ENCODE measurements around the gene NDUFS2.
A peak's percentile ranks its signal among the peaks of the same experiment; 100 is the strongest.

Gene NDUFS2

GRCh38 chr1:161201836-161202712, at the start of gene NDUFS2:
TSS of gene NDUFS2 (plus strand) at chr1:161202367. CDS start at chr1:161202386, 19 bp downstream.
- DNase-seq (ENCODE audit: low spot score) = peak; percentile 100

DNA sequence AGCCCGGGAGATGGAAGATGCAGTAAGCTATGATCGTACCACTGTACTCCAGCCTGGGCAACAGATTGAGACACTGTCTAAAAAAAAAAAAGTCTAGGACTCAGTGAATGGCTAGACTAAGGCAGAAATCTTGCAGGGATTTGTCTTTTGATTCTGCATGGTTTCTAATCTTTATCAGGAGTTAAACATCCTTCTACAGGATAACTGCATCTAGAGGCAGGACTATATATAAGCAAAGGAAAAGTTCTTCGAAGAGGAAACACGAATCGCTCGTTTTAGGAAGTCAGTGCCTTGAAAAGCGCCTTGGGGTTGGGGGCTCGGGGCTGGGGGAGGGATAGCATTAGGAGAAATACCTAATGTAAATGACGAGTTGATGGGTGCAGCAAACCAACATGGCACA, 49.0 kb upstream of the NDUFS2 start:
- DNase-seq (ENCODE audit: low spot score) = no peak

- peak; percentile 94 for DNase-seq (ENCODE audit: low spot score)
Observed at GRCh38 chr1:161153682-161154337, 48.4 kb upstream of the NDUFS2 start, which contains the start of gene UFC1. TSS of gene UFC1 (plus strand) at chr1:161153978. CDS start at chr1:161153998, 20 bp downstream.

DNA sequence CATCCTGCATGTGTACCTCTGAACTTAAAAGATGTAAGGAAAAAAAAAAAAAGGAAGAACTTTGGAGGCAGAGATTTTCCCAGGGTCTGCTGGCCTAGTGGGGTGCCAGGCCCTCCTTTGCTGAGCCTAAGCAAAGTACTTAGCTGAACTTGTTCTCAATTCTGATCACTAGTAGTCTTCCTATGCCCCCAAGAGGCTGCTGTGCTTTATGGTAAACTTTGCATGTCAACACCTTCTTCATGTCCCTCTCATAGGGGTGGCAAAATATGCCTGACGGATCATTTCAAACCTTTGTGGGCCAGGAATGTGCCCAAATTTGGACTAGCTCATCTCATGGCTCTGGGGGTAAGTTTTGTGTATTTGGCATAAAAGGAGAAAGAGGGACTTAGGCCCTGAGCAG, 44.3 kb upstream of the NDUFS2 start:
- no peak for DNase-seq (ENCODE audit: low spot score)

GRCh38 chr1:161158316-161159010, 43.7 kb upstream of the NDUFS2 start:
- DNase-seq (ENCODE audit: low spot score) = no peak

DNA sequence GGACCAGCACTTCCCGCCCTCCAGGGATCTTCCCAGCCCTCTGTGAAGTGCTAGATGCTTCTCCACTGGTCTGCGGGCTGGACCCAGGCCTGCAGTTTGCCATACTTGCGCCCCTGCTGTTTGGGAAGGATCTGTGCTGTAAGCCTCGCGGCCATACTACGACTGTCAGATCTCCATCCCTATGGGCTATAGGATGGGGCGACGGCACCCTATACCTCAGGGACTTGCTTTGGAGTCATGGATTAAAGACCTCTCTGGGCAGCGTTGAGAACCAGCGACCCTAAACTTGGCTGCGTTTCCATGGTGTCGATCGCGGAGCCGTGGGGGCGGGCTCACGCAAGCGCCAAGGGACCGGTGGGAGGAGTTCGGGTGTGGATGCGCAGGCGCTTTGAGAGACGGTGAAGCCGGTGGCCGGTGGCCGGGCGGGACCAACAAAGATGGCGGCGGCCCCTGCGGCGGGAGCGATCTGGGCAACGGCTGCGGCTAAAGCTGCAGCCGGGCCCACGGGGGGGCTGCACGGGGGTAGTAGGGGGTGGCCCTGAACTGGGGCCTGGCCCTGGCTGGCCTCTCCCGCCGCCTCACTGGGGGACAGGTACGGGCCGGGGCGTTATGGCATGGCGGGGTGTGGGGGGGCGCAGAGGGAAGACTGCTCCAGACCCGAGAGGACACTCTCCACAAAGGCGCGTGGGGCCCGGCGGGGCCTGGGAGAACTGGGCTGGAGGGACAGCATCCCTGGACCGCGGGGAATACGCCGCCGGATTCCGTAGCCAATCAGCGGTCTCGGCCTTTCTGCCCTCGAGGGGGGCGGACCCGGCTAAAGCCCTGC, 42.9 kb upstream of the NDUFS2 start, which contains the start of gene USP21:
Gene USP21 (plus strand): TSS at position 414 of the 826 bp plus-strand sequence. CDS start 1,141 bp downstream, outside the sequence.
- DNase-seq (ENCODE audit: low spot score) = peak; percentile 94

- DNase-seq (ENCODE audit: low spot score) = no peak
Observed at GRCh38 chr1:161159913-161160243, 42.3 kb upstream of the NDUFS2 start.

GRCh38 chr1:161160671-161161145, 41.5 kb upstream of the NDUFS2 start:
- DNase-seq (ENCODE audit: low spot score) = no peak

- no peak for DNase-seq (ENCODE audit: low spot score)
Observed at GRCh38 chr1:161161652-161162051, 40.5 kb upstream of the NDUFS2 start.

- DNase-seq (ENCODE audit: low spot score) = no peak
Observed at GRCh38 chr1:161162052-161162451, 40.1 kb upstream of the NDUFS2 start.

- DNase-seq (ENCODE audit: low spot score) = no peak
Observed at GRCh38 chr1:161162806-161163205, 39.4 kb upstream of the NDUFS2 start.

- DNase-seq (ENCODE audit: low spot score) = no peak
Observed at GRCh38 chr1:161163793-161164192, 38.4 kb upstream of the NDUFS2 start.

- no peak for DNase-seq (ENCODE audit: low spot score)
Observed at GRCh38 chr1:161164901-161165610, 37.1 kb upstream of the NDUFS2 start.

DNA sequence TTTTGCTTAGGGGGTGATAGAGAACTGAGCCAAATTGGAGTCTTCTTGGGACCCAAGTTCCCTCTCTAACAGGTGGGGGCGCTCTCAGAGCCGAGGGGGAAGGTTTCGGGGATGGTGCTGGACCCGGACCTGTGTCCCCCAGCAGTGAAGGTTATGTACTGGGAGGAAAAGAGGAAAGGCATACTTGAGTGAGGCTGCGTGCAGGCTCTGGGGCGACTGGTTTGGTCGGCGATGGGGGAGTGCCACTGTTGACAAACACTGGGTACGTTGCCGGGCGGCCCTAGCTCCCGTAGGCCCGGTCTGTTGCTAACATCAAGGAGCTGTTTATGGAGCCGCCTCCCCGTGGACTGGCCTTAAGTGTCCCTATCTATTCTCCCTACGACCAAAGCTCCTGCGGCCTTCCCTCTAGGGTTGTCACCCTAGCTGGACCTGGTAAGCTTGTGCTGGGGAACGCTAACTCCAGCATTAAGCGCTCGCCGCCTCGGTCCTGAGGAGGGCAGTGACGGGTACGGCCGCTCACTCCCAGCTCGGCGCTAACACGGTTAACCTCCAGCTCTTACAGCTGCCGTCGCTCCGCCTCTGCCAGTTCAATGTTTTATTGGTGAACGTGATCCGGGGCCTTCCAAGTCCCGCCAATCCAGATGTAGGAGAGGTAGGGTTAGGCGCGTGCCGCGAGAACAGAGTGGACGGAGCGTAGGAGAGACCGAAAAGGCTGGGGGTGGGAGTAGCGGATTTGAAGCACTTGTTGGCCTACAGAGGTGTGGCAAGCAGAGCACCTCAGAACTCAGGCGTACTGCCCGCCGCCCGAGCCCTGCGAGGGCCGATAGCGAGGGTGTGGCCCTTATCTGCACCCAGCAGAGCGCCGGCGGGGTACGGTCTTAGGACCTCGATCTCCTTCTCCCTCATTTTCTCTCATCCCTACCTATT, 36.2 kb upstream of the NDUFS2 start, which contains the start of gene PPOX:
Gene PPOX (plus strand): TSS at position 685 of the 927 bp plus-strand sequence. CDS start 422 bp downstream, outside the sequence.
- peak; percentile 99 for DNase-seq (ENCODE audit: low spot score)

- no peak for DNase-seq (ENCODE audit: low spot score)
Observed at GRCh38 chr1:161166669-161167548, 35.3 kb upstream of the NDUFS2 start.

DNA sequence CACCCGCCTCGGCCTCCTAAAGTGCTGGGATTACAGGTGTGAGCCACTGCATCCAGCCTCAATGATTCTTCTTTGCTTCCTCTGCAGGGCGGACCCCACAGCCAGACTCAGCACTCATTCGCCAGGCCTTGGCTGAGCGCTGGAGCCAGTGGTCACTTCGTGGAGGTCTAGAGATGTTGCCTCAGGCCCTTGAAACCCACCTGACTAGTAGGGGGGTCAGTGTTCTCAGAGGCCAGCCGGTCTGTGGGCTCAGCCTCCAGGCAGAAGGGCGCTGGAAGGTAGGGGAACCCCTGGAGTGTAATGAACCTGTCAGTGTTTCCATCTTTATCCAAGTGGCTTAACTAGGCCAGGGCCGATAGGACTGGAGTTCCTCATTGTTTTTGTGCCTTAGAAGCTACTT, 33.3 kb upstream of the NDUFS2 start:
- DNase-seq (ENCODE audit: low spot score) = no peak

- DNase-seq (ENCODE audit: low spot score) = no peak
Observed at GRCh38 chr1:161171191-161171590, 31.0 kb upstream of the NDUFS2 start.

DNA sequence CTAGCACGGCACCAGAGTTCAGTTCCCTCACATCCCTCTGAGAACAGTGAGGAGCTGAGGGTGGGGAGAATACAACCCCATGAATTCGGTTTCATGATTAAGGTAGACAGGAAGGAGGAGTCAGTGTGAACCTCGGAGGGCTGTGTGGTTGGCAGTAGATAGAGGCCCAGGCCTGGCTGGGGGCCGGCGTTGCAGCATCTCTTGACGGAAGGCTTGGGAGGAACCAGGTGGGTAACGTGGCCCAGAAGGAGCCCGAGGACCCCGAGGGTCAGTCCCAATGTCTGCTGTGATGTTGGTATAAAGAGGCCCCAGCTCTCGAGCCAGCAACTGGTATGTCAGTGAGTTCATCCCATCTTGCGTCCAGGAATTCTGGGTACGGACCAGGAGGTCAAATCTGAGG, 30.5 kb upstream of the NDUFS2 start:
- no peak for DNase-seq (ENCODE audit: low spot score)

- DNase-seq (ENCODE audit: low spot score) = no peak
Observed at GRCh38 chr1:161172349-161172748, 29.8 kb upstream of the NDUFS2 start.

All from pons (tissue), 1 donor.